ENCODE measurements around the gene GFM1. TPM values are rescaled to one million over a fixed set of nuclear protein-coding genes. Genes with fewer than 3 reads are reported as not detected.

Gene GFM1
- total RNA-seq, 1 donor from 2014 or later = 52.0 TPM

- H3K4me2 ChIP-seq = no peak overlapping the region
- TF ChIP-seq EZH2phosphoT487 (IDR thresholded peaks at IDR 0.05) (no peak), EZH2 (IDR thresholded peaks at IDR 0.05) (no peak), CTCF (IDR thresholded peaks at IDR 0.05) (no peak)
- no peak overlapping the region for H2AFZ ChIP-seq (replicated peaks)
- H3K36me3 ChIP-seq = no peaks in the 10 kb centered on the region
- Mint-ChIP-seq H3K9me3 (no peaks in the 10 kb centered on the region), H3K27me3 (ENCODE audit: insufficient read depth, low read depth) (peaks cover 3% of the 10 kb centered on the region), H3K4me3 (no peak overlapping the region), H3K36me3 (no peaks in the 10 kb centered on the region), H3K27ac (no peak overlapping the region), H3K4me1 (peaks cover 9% of the 10 kb centered on the region)
- H3F3A ChIP-seq (ENCODE audit: low read depth) = no peaks in the 10 kb centered on the region
- H3K27ac ChIP-seq = no peak overlapping the region
- no peaks in the 10 kb centered on the region for H3K4me1 ChIP-seq
- H3K27me3 ChIP-seq = no peaks in the 10 kb centered on the region
- DNase-seq (ENCODE audit: low spot score) = no peak
- H3K4me3 ChIP-seq = no peak overlapping the region
- no peaks in the 10 kb centered on the region for H4K20me1 ChIP-seq (ENCODE audit: low read depth)
- peaks cover 11% of the 10 kb centered on the region for H3K79me2 ChIP-seq (ENCODE audit: low read depth)
- no peak overlapping the region for H3K9ac ChIP-seq
- H3K9me3 ChIP-seq (ENCODE audit: low read depth) = no peaks in the 10 kb centered on the region
Observed at GRCh38 chr3:158640646-158641045, 3.7 kb upstream of the GFM1 start.

DNA sequence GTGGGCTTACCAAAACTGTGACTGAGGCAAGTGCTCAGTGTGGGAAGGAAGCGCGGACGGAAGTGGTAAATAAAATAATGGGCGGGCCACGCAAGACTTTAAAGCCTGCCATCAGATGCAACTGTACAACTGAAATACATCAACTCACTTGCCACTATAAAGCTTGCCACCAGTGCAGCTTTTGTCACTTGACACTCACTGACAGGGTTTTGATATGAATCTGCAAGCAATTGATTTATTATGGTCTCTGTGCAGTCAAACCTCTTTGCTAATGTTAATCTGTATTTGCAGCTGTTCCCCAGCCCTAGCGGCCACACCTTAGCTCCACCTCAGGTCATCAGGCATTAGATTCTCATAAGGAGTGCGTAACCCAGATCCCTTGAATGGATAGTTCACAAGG, 2.3 kb upstream of the GFM1 start:
- H3K4me3 Mint-ChIP-seq = no peak overlapping the region
- no peaks in the 10 kb centered on the region for H3K9me3 Mint-ChIP-seq
- peaks cover 22% of the 10 kb centered on the region for H3K79me2 ChIP-seq (ENCODE audit: low read depth)
- H3K36me3 ChIP-seq = no peaks in the 10 kb centered on the region
- TF ChIP-seq EZH2phosphoT487 (IDR thresholded peaks at IDR 0.05) = no peak
- TF ChIP-seq EZH2 (IDR thresholded peaks at IDR 0.05) = no peak
- no peak for TF ChIP-seq CTCF (IDR thresholded peaks at IDR 0.05)
- no peak overlapping the region for H2AFZ ChIP-seq (replicated peaks)
- no peaks in the 10 kb centered on the region for H3F3A ChIP-seq (ENCODE audit: low read depth)
- H3K4me3 ChIP-seq = no peak overlapping the region
- no peaks in the 10 kb centered on the region for H3K36me3 Mint-ChIP-seq
- no peak for DNase-seq (ENCODE audit: low spot score)
- no peak overlapping the region for H3K9ac ChIP-seq
- no peak overlapping the region for H3K27ac ChIP-seq
- no peak overlapping the region for H3K27ac Mint-ChIP-seq
- no peak overlapping the region for H3K4me2 ChIP-seq
- no peaks in the 10 kb centered on the region for H3K27me3 ChIP-seq
- no peaks in the 10 kb centered on the region for H4K20me1 ChIP-seq (ENCODE audit: low read depth)
- H3K4me1 ChIP-seq = no peaks in the 10 kb centered on the region
- peaks cover 9% of the 10 kb centered on the region for H3K4me1 Mint-ChIP-seq
- peaks cover 6% of the 10 kb centered on the region for H3K27me3 Mint-ChIP-seq (ENCODE audit: insufficient read depth, low read depth)
- no peaks in the 10 kb centered on the region for H3K9me3 ChIP-seq (ENCODE audit: low read depth)

DNA sequence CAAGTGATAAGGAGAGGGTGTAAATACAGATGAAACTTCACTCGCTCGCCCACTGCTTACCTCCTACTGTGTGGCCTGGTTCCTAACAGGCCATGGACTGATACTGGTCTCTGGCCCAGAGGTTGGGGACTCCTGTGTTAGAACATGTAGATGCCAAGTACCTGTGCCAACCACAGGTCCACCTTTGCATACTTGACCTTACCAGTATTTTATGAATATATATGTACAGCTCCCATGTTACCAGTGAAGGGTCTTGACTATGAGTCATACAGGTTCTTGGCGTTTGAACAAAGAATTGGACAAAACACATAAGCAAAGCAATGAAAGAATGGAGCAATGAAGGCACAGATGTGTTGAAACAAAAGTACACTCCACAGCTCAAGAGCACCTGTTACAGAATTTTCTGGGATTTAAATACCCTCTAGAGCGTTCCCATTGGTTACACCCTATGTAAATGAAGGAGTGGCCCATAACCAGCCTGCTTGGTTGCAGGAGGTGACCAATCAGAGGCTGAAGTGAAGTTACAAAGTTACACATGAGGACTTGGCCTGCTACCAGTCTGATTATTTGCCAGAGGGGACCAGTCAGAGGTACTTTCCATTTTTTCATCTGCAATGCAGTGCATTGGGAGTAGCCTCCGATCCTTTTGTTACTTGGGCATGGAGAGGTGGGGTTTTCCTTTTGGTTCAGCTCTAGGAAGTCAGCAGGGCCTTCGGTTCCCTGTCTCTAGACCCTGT, 1.7 kb upstream of the GFM1 start:
- H3K4me1 ChIP-seq = no peaks in the 10 kb centered on the region
- no peaks in the 10 kb centered on the region for H3K9me3 Mint-ChIP-seq

More for the DNA sequence above, 1.7 kb upstream of the GFM1 start:
- no peak overlapping the region for H3K4me3 Mint-ChIP-seq
- H2AFZ ChIP-seq (replicated peaks) = no peak overlapping the region
- H3K27ac ChIP-seq = no peak overlapping the region
- H3K9ac ChIP-seq = no peak overlapping the region
- H3K36me3 Mint-ChIP-seq = no peaks in the 10 kb centered on the region
- H3K27ac Mint-ChIP-seq = no peak overlapping the region
- no peak overlapping the region for H3K4me2 ChIP-seq
- H3K9me3 ChIP-seq (ENCODE audit: low read depth) = no peaks in the 10 kb centered on the region
- no peak overlapping the region for H3K4me3 ChIP-seq
- H4K20me1 ChIP-seq (ENCODE audit: low read depth) = no peaks in the 10 kb centered on the region
- DNase-seq (ENCODE audit: low spot score) = no peak
- no peaks in the 10 kb centered on the region for H3K27me3 ChIP-seq
- peaks cover 6% of the 10 kb centered on the region for H3K27me3 Mint-ChIP-seq (ENCODE audit: insufficient read depth, low read depth)
- H3K4me1 Mint-ChIP-seq = peaks cover 9% of the 10 kb centered on the region
- peaks cover 22% of the 10 kb centered on the region for H3K79me2 ChIP-seq (ENCODE audit: low read depth)
- H3K36me3 ChIP-seq = no peaks in the 10 kb centered on the region
- no peaks in the 10 kb centered on the region for H3F3A ChIP-seq (ENCODE audit: low read depth)
- TF ChIP-seq EZH2phosphoT487 (IDR thresholded peaks at IDR 0.05) (no peak), EZH2 (IDR thresholded peaks at IDR 0.05) (no peak), CTCF (IDR thresholded peaks at IDR 0.05) (no peak)
